ENCODE measurements around the gene CXCR5.

Gene CXCR5

DNA sequence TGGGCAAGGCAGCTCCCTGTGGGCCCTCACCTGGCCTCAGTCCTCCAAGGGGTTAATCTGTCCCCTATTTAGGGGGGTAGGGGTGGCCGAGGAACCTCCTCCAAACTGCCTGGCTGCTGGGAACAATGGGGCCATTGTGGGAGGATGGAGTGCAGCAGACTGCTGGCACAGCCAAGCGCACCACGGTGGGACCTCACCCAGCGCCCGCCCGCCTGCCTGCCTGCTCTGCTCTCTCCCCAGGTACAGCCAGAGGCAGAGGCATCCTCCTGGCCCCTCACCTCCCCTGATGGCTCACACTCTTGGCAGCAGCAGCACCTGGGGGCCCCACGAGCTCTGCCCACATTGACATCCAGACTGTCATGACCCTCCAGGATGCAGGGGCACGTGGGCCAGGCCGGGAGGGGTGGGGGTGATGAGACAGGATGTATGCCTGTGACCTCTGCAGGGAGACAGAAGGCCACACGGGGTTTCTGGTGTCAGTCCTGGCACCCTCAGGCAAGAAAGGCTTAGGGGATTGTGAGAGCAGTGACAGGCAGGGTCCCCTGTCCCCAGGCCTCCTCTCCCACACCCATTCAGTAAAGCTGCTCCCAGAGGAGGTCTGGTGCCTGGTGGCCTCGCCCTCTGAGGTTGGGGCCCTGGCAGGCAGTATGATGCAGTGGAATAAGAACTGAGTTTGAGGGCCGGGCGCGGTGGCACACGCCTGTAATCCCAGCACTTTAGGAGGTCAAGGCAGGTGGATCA is 30.7 kb downstream of the CXCR5 start:
- peak; percentile 75 to 77 for DNase-seq

DNA sequence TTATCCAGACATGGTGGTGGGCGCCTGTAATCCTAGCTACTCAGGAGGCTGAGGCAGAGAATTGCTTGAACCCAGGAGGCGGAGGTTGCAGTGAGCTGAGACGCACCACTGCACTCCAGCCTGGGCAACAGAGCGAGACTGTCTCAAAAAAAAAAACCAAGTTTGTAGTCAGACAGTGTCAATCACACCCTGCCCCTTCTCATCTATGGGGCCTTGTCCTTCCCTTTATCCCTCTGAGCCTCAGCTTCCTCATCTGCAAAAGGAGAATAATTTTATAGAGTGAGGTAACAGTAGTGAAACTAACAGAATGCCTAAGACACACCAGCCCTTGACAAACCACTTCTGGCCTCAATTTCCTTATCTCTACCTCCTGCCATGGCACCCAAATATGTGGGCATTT is 31.3 kb downstream of the CXCR5 start:
- no peak for DNase-seq

DNA sequence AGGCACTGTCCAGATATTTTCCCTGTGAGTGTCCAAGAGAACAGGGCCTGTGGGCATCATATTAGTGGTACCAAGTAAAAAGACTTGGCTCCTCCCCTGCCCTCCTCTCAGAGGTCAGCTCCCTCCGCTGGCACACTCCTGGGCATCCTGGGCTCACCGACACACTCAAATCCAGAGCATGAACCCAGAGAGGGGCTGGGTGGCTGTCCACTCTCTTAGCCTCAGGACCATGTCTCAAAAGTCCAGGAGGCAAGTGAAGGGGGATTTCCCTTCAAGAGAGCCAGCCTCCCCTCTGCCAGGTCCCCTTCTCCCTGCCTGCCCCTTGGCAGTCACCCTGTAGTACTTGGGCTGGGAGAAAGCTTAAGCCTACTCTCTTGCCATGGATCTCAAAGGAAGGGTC is 31.7 kb downstream of the CXCR5 start:
- DNase-seq, result no peak

DNA sequence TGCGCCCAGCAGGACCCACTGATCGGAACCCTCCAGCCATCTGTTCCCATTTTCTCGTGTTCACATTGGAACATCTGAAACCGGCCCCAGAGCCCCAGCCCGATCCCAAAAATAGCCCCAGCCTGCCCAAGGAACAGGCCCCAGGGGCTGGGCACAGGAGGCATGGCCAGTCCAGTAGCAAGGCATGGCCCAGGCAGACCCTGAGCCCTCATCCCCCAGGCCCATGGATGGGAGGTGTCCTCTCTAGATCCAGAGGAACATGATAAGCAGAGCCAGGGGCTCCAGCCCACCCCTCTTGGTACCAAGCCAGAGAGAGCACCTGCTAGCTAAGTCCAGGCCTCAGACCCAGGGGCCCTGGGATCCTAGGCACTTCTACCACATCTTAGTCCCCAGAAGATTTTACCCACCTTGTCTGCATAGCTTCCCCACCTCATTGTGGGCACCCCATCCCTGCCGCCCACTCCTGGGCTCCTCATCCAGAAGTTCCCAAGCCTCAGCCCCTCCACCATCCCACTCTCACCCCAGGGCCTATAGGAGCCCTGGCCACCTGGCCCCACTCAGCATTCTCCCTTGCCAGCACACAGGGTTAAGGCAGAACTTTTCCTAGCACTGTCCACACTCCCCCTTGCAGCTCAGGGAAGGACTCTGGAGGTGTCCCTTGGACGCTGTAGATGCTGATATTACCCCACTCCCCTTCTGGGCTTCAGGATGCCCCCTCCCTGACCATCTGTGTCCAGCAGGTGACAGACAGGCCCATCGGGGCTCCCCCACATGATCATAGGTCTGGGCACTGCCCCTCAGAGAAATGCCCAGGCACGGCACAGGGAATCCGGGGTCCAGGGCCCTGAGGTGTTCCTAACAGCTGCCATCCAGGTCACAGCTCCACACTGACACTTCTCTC is 32.5 kb downstream of the CXCR5 start:
- no peak for DNase-seq

DNA sequence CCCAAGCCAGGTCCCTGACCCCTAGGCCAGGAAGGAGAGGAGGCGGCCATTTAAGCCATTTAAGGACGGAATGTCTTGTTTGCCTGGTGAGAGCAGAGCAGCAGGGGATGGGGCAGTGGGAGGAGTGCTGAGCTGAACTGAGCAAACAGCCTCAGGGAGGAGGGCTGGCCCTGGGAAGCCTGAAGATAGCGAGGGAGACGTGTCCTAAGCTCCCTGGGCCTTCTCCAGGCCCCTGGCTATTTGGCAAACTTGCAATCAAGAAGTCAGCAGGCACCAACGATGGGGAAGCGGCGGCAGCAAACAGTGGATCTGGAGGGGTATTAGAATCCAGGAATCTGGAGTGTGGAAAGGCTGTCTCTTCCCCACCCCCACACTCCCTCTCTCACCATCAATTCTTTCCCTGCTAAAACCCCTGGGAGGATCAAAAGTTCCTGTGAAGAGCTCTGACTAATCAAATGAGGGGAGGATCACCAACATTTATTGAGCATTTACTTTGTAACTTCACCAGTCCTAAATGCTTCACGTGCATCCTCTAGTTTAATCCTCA is 33.2 kb downstream of the CXCR5 start:
- DNase-seq, result no peak

DNA sequence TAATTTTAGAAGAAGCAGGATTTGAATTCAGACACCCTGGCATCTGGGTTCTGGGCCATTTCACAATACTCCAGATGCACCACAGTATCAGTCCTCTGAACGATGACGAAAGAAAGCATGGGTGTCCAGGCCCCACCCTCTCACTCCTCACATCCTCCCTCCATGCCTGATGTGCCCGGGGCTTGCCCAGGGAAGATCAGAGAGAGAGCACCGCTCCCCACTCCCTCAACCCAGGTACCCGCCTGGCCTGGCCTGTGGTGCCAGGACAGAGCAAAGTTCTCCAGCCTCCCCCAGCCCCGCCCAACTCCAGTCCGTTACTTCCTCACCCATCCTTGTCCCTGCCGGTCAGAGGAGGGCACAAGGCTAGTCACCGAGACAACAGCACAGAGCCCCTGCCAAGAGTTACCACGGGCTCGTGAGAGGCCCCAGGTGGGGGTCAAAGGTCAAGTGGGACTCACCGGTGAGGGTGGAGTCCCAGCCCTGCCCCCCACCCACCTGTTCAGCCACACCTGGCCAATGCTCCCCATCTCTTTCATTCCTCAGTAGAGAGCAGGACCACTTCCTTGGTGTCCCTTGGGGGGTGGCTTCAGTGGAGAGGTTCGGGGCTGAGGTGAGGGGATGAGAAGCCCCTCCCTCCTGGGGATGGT is 33.9 kb downstream of the CXCR5 start:
- DNase-seq, result peak; percentile 77 to 80

DNA sequence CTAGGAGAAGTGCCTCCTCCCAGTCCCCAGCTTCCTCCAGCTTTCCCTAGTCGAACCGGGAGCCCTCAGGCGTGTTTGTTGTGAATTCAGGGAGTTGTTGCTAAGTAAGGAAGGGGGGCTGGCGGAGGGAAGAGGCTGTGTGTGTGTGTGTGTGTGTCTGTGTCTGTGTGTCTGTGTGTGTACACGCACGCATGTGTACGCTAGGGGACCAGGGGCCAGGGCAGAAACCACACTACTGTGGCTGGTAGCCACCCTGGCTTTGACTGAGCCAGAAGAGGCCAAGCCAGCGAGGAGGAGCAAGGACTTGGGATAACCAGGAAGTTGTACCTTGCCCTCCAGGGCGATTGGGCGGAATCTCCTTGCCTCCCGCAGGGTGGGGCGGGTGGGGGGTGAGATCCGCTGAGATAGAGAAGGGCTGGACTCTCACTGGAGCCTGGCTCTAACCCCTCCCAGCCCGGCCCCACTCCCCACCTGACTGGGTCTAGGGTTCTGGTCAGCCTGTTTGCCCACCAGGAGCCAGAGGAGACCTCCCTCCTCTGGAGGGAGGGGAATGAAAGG is 34.5 kb downstream of the CXCR5 start:
- peak; percentile 71 to 73 for DNase-seq

DNA sequence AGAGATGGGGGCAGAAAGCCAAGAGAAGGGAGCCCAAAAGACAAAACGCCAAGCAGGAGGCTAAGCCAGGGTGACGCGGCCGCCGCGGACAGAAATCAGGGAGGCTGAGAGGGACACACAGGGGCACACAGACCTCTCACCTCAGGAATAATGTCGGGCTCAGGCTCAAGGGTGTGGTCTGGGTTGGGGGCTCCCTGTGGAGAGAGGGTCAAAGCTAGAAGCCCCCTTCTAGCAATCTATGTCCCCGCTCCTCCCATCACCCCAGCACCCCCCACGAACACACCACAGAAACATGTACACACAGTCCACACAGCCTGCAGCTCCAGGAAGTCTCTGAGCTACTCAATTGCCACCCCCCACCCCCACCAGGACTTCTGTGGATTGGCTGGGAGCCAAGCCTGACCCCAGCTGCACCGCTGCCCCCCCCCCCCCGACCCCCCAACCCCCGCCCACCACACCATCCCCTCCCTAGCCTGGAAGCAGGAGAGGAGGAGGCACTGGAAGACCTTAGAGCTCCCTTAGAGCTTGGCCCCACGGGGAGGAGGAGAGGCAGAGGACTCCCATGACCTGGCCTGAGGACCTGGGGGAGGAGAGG is 35.1 kb downstream of the CXCR5 start:
- DNase-seq, result peak; percentile 49

DNA sequence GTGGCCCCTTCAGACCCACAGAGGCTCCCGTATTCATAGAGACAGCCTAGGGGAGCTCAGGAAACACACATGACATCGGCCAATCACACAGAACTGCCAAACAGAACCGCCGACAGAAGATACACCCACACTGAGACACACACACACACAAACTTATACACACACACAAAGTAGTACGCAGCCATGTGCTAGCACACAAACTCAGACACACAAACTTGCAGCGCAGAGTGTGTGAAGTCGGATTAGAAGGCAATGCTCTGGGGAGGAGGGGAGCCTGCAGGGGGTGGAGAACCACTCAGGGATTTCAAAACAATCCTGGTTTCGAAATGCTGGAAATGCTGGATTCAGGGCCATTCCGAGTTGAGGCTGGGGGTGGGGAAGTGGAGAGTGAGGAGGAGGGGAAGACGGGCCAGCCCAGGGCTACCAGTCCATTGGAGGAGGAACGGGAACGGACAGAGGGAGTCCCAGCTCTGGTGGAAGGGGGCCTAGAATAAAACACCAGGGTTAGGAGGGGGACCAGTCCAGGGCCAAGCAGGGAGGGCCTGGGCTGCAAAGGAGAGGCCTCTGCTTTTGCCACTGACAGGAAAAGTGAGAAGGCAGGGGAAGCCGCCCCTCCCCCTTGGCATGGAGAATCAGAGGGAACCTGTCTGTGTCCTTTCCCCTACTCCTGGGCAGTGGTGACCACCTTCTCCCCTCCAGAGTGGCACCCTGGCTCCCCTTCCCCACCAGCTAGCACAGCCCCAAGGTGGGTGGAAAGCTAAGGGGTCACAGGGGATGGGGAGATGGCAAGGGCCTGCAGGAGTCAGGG is 37.6 kb downstream of the CXCR5 start:
- no peak for DNase-seq

DNA sequence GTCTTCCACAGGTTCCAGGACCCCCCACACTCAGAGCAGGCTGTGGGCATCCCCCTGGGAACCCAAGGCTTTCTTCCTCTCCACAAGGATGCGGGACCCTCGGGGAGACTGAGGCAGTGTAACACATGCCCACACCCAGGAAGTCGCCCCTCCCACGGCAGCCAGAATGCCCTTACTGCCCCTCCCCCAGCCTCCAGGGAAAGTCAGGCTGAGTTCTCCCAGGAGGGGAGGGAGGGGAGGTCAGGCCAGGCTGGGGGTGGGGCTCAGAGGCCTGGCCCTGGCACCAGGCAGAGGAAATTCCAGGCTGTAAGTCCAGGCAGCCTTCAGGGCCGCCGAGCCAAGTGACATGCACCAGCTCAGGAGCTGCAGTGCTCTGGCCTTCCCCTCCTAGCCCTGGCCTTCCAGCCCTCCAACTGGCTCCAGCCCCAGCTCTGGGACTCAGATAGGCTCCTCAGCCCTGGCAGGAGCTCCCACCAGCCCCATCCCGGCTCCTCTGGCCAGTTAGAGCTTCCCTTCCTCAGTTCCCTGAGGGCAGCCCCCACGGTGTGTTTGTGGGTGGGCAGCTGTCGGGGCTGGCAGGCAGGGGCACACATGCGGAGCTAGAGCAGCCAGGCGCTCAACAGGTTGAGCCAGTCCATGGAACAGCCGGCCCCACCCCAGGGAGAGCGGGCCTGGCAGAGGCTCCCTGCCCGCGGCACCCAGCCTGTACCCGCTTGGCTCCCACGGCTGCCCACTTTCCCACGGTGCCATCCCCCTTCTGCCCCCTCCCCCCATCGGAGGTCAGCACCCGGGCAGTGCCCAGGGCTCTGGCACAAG is 38.4 kb downstream of the CXCR5 start:
- DNase-seq, result no peak

DNA sequence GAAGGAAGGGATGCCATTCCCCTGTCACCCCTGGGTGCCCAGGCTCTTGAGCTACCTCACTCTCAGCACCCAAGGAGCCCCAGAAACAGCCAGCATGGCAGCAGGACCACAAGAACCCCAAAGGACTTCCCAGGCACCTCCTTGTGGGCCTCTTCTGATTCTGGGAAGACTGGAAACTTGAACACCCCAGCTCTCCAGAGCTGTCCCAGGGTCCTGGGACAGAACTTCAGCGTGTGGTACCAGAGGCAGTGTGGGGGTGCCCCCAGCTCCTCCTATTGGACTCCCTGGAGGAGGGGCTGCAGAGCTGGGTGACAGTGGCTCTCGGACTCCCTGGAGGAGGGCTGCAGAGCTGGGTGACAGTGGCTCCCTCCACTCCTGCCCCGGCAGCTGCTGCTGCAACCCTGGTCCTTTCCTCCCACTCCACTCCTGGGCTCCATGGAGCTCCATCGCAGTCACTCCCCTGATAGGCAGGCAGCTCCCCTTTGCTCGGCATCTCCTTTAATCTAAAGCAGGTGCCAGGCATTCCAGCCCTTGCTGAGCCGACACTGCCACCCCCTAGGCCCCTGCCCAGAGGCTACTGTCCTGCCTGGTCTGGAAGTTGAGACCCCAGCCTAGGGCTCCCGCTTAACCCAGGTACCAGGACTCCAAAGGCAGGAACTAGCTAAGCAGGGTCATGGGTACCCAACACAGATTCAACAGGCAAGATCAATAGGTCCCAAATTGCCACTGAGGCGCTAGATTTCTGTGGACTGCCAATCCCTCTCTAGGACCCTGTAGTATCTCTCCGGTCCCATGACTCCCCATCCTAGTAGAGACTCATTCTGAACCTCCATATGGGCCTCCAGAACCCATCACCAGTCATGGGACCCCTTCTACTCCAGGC is 39.3 kb downstream of the CXCR5 start:
- DNase-seq, result no peak

DNA sequence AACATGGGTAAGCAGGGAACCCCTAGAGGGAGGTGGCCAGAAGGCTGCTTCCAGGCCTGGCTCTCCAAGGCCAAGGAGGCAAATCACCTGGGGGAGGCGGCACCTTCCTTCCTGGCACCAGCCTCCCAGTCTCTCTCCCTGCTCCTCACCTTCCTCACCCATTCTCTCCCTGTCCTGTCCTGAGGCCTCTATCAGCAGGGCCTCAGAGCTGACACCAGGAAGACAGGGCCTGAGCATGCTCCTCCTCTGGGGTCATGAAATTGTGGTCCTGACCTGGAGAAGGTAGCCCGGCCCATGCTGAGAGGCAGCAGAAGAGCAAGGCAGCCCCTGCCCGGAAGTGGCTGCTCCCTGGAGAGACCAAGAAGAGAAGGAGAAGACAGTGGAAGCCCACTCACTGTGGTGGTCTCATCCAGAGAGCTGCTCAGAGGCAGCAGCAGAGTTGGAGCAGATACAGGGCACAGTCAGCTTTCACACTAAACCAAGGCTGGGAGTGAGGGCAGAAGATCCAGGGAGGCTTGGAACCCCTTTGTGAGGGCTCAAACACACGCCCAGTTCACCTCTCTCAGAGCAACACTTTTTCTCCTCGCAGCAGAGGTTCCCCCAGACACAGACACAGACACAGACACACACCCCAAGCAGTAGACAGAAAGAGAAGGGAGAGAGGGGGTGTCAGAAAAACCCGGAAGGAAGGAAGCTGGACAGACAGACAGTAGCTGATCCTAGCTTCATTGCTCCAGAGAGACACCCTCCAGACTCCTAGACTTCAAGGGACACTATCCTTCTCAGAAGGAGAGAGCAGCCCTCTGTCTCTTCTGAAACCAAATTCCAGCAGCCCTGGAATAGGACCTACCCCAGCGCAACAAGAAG is 40.3 kb downstream of the CXCR5 start:
- peak; percentile 49 to 60 for DNase-seq

DNA sequence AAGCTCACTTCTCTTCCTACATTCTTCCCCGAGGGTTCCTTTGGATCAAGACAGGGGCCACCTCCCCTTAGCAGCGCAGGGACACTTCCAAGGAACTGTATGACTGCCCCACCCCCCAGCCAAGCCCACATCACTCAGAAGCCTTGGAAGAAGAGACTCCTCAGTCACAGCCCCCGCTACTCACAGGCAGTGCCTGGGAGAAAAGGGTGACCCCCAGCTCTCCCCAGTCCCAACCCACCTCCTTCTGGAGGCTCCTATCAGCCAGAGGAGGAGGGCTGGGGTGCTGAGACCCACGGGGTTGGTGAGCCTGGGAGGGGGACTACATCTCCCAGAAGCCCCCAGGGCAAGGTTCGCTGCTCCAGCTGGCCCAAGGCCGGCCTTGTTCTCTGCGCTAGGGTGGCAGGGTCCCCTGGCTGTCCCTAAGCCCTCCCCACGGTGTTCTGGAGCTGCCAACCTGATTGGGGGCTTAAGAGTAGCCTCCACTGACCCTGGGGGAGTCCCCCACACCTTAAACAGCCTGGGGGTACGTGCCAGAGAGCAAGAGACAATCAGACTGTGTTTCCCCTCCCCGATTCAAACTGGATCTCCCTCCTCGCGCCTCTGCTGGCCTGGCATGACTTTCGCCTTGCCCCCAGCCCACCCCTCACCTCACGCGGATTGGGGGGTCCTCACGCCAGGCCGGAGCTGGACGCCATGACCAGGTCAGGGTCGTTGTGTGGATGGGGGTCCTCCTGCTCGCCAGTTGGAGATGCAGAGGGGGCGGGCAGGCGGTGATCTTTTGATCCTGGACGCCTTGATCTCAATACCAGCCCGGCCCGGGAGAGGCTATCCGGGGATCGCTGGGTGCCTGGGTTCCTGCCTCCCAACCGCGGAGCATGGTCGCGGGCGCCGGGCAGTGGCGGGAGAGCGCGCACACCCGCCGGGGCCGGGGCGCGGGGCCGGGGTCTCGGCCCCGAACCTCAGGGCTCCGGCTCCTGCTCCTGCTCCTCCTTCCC is 41.2 kb downstream of the CXCR5 start:
- peak; percentile 48 to 55 for DNase-seq

DNA sequence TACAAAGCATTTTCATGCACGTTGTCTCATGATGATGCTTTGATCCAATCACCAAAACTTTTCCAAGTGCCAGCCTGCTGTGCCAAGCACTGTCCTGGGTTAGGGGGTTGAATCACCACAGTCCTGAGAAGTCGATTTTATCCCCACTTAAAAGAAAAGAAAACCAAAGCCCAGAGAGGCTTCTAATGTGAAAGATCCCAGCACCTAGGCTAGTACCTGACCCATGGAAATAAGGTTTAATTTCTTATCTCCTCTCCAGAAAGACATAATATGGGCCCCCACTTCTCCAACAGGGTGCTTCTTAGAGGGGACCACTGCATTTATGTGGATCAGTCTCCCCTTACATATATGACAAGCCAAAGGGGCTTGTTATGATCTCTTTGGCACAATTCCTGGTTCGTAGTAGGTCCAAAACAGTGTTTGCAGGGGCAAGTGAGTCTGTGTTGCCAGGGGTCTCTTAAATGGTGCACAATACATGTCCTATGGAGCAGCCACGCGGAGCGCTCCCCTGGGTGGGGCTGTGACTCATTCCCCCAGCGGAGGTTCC is 43.9 kb downstream of the CXCR5 start:
- no peak for DNase-seq

DNA sequence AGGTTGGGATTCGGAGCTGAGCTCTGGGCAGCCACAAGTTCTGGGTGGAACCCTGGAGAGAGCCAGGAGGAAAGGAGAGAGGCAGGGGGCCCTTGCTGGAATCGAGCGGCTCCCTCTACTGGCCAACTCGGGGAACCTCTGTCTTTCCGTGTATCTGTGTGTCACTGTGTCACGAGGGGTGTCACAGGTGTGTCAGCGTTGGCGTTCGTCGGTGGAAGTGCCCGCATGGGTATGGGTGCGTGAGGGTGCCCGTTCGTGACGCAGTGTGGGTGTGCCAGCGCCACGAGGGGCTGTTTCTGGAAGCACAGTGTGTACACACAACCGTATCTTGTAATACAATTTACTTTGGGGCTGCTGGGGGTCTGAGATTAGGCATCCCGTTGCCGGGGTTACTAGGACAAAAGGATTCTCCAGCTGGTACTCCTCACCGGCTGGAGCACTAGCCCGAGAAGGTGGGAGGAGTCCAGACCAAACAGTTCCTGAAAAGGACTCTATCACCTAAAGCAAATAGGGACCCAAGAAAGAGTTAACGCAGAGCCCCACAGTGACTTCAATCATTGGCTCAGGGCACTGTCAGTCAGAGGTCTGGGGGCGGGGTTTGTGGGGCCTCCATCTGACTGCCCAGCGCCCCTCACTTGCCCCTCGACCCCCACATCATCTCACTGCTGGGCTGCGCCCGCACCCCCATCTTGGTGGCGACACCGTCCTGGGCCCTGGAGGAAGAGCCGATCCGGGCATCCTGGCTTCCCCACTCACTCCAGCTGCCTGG is 44.6 kb downstream of the CXCR5 start:
- peak; percentile 95 to 96 for DNase-seq

DNA sequence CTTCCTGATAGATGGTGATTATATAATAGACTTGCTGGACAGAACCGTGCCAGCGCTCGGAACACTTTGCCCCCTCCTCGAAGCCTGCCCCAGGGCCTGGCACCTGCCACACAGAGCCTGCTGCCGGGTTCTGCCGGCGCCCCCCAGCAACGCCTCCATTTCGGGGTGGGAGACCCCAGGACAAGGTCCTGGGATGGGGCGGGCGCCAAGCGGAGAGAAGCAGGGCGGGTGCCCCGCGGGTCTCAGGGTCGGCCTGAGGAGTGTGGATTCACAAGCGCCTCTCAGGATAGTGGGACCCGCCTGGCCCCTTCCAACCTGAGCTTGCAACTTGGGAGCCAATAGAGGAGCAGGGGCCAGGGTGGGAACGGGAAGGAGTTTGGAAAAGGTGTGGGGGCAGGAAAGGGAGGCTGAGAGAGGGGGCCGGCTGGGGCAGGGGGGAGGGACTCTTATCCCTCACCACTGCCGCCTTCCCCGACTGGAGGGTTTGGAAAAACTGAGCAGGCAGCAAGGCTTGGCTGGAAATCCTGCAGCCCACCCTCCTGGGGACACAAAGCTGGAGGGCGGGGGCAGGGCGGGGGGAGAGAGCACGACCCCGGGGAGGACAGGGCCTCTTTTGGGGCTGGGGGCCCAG is 45.3 kb downstream of the CXCR5 start:
- DNase-seq, result no peak
